Astrocyte (in vitro differentiated cells and primary cell): ENCODE data around the gene DRP2.
"Not testable (repeated sequence)": the region's sequence is repeated elsewhere in the genome, so short reads cannot be mapped to it uniquely, and the experiment has no call there.

Source experiments
- EZH2 ChIP-seq: IDR thresholded peaks from 2 replicates; pipeline ENCODE4 v1.6.1; 2012; ENCODE audit warnings: mild to moderate bottlenecking, low read length, inconsistent platforms; ENCODE audit not compliant: insufficient read depth
- TF ChIP-seq, protein P1 (sequence below): IDR thresholded peaks from 2 replicates; pipeline ENCODE4 v1.5.1; 2011; ENCODE audit warnings: low read depth, mild to moderate bottlenecking, inconsistent platforms, low read length, moderate library complexity; ENCODE audit not compliant: insufficient read depth

DNA sequence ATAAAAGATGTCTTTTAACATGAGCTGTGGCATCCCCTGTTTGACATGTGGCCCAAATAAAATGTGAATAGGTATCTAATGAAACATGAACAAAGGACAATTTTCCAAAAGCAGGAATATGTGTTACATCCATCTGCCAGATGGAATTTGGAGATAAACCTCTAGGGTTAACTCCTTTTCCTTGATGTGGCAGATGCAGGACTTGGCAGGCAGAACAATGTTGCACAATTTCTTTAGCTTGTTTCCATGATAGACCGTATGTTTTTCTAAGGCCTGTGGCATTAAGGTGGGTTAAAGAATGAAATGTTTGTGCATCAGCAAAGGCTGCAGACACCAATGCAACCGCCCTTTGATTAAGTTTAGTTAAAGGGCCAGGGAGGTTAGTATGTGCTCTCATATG, 34.7 kb upstream of the DRP2 start:
- TF ChIP-seq, protein P1, sequence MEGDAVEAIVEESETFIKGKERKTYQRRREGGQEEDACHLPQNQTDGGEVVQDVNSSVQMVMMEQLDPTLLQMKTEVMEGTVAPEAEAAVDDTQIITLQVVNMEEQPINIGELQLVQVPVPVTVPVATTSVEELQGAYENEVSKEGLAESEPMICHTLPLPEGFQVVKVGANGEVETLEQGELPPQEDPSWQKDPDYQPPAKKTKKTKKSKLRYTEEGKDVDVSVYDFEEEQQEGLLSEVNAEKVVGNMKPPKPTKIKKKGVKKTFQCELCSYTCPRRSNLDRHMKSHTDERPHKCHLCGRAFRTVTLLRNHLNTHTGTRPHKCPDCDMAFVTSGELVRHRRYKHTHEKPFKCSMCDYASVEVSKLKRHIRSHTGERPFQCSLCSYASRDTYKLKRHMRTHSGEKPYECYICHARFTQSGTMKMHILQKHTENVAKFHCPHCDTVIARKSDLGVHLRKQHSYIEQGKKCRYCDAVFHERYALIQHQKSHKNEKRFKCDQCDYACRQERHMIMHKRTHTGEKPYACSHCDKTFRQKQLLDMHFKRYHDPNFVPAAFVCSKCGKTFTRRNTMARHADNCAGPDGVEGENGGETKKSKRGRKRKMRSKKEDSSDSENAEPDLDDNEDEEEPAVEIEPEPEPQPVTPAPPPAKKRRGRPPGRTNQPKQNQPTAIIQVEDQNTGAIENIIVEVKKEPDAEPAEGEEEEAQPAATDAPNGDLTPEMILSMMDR = not testable (repeated sequence)
- not testable (repeated sequence) for TF ChIP-seq EZH2
